HG03025 (cell line): ENCODE data around the gene TAOK2.
"Not testable (repeated sequence)": the region's sequence is repeated elsewhere in the genome, so short reads cannot be mapped to it uniquely, and the experiment has no call there.

Source experiments
- ATAC-seq: cut with Tn5 transposase; IDR thresholded peaks from one replicate; pipeline ENCODE4 v1.9.1; 2021; ENCODE audit warnings: mild to moderate bottlenecking, moderate library complexity; ENCODE audit not compliant: unreplicated experiment, low FRiP score

The TAOK2 gene

DNA sequence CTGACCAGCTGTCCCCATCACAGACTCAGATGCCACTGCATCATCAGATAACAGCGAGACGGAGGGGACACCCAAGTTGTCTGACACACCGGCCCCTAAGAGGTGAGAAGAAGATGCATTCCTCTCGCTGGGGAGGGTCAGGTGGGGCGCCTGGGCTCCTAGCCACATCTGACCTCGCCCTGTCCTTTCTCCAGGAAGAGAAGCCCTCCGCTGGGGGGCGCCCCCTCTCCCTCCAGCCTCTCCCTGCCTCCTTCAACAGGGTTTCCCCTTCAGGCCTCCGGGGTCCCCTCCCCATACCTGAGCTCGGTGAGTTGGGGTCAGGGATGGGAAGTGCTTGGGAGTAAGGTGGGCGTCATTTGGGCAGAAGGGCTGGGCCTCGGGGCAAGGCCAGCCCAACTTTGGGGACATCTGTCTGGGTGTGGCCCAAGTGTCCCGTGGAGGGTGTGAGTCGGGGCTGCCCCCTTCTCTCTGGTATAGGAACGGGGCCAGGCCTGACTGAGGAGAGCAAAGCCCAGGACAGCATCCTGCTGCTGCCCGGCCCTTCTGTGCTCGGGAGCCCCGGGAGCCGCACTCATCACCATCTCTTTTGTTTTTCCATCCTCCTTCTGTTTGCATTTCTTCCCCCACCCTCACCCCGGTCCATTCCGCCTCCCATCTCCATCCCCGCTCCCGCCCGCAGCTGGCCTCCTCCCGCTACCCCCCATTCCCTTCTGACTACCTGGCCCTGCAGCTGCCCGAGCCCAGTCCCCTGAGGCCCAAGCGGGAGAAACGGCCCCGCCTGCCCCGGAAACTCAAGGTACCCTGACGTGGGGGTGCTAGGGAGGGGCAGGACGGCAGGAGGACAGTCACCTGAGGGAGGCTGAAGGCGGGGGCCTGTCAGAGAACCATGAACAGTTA lies 27.3 kb downstream of the TAOK2 start:
- no peak for ATAC-seq

- ATAC-seq = no peak
Measured at GRCh38 chr16:30002614-30003346, 29.1 kb downstream of the TAOK2 start.

- ATAC-seq = no peak
Measured at GRCh38 chr16:30003670-30004423, 30.2 kb downstream of the TAOK2 start.

- no peak for ATAC-seq
Measured at GRCh38 chr16:30004424-30004776, 30.7 kb downstream of the TAOK2 start.

DNA sequence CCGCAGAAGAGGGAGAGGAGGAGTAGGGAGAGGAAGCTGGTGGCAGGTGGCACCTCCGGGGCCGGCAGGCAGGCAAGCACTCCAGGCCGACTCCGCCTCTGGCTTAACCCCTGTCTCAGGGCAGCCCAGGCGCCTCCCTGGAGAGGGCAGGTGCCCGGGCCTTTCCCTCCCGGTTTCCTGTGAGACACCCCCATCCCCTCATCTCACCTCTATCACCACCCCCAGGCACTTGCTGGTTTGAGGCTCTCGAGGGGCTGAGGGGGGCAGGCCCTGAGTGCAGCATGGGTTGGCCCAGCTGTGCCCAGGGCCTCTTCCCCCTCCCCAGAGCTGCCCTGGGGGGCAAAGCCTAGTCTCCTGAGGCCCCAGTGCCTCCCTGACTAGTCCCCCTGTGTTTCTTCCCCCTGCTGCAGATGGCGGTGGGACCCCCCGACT lies 31.2 kb downstream of the TAOK2 start:
- ATAC-seq = no peak

DNA sequence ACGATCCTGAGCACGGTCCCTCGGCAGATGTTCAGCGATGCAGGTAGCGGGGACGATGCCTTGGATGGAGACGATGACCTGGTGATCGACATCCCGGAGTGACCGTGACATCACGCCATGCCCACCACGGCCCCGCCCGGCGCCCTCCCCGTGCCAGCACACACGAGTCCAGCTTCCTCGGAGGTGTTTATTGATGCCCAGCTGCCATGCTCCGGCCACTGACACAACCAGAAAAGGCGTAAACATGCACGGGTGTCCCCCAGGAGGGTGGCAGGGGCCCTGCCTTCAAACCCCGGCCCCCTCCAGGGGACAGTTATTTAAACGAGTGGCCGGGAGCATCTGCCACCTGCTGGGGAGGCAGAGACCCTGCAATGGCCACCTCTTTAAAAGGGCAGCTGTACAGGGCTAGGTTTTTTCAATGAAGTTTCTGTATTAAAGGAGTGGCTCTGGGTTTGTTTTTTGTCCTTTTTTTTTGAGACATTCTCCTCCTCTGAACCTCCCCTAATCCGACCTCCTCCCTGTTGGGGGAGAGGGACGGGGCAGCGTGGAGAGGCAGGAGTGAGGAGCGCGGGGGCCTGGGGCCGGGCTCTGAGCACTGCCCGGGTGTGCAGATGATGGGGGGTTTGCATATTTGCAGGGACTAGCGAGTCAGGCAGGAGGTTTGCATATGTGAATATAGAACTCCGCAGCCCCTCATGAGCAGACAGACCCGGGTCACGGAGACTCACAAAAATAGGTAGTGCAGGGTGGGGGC lies 31.9 kb downstream of the TAOK2 start:
- ATAC-seq = no peak

- no peak for ATAC-seq
Measured at GRCh38 chr16:30006095-30006473, 32.4 kb downstream of the TAOK2 start.

DNA sequence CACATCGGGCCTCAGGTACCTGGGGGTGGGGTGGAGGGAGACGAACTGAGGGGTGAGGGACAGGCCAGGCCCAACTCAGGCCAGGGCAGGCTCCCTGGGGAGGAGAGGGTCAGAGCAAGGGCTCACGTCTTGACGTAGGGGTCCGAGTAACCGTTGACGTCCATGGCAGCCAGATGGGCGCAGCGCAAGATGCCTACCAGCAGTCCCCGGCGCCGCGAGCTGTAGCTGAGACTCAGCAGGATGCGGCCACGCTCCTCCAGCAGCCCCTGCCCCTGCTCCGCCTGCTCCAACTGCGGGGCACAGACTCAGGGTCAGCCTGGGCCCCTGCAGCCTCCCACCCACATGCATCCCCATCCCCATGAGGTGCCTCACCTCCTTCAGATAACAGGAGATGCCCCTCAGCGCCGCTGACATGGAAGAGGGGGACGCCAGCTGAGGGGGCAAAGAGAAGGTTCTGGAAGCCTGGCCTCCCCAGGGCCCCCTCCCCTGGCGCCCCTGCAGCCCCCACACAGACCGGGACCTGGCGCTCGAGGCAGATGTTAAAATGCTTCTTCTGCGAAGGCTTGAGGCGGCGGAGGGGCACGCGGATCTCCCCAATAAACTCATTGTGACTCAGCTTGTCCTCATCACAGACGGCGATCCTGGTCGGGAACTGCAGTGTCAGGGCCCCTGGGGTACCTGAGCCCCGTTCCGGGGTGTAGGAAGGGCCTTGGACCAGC lies 33.1 kb downstream of the TAOK2 start:
- no peak for ATAC-seq

DNA sequence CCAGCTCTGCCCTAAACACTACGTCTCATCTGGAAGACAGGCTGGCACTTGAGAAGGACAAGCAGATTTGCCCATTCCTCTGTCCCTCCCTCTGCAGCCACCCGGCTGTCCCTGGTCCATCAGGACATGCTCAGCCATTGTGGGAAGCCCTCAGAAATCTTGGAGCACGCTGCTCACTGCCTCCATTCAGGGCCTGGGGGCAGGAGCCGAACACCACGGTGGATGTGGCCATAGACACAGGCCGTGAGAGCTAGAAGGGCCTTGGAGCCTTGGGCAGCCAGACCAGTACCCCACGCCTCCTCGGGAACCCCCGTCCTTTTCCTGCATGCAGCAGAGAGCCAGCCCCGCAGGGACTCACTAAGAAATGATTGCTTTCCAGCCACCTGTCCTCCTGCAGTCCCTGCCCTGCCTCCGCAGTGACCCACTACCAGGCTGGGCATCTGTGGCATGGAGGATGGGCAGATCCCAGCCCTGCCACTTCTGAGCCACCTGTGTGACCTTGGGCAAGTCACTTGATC lies 33.8 kb downstream of the TAOK2 start:
- no peak for ATAC-seq

DNA sequence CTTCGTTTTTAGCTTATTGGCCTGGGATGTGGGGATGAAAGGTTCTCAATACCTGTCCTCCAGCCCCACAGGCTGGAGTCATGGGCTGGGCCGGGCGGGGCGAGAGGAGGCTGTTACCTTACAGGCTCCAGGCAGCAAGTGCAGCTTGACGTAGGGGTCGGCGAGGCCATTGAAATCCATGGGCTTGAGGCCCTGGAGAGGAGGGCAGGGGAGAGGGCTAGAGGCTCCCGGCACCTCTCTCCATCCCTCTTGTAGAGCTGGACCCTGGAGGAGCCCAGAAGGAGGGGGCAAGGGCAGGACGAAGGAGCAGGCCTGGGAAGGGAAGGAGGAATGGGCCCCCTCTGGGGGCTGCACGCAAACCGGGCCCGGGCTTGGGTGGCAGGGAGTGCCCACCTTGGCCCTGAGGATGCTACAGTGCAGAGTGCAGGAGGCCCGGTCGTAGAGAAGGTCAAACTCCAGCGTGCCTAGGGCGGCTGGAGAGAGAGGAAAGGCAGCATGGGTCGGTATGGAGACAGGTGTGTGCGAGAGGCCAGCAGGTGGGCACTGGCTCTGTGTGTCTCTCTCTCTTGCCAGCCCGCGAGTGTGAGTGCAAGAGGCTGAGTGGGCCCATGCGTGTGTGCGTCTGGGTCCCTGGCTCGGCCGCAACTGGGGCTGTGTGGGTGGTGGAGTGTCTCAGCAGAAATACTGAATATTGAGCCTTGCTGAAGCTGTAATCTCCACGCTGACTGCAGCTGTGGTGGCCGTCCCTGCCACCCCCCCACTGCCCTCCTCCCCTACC lies 35.6 kb downstream of the TAOK2 start:
- ATAC-seq = no peak

DNA sequence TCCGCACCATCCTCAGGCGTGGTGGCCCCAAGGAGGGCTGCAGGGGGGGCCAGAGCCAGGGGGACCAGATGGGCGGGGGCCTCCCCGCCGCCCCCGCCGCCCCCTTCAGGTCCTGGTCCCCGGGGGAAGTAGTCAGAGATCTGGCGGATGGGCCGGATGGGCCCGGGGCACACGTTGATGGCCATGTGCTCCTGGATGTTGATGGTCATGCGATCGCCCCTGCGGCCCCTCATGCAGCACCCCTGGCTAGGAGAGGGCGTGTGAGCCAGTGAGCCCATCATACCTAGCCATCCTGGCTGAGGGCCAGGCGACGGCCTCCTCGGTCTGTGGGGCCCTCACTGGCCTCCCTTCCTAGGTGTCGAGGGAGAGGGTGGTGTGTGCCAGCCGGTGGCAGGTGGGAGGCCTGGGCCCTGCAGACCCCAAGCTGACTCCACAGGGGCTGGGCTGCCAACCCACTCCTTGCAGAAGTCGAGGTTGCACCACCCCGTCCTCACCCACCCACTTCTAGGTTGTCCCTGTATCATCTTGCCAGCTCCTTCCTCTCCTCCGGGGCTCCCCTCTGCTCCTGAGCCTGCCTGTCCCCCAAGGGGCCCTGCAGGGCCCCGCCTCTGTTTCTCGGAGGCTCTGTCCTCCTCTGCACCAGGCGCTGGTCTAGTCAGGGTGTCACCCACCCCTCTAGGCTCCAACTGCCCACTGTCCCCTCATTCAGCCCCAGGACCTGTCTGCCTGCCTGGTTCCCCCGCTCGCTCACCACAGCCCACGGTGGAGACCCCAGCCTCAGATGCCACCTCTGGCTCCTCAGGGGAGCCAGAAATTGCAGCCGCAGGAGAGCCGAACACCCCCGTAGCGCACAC lies 36.5 kb downstream of the TAOK2 start:
- ATAC-seq = no peak

DNA sequence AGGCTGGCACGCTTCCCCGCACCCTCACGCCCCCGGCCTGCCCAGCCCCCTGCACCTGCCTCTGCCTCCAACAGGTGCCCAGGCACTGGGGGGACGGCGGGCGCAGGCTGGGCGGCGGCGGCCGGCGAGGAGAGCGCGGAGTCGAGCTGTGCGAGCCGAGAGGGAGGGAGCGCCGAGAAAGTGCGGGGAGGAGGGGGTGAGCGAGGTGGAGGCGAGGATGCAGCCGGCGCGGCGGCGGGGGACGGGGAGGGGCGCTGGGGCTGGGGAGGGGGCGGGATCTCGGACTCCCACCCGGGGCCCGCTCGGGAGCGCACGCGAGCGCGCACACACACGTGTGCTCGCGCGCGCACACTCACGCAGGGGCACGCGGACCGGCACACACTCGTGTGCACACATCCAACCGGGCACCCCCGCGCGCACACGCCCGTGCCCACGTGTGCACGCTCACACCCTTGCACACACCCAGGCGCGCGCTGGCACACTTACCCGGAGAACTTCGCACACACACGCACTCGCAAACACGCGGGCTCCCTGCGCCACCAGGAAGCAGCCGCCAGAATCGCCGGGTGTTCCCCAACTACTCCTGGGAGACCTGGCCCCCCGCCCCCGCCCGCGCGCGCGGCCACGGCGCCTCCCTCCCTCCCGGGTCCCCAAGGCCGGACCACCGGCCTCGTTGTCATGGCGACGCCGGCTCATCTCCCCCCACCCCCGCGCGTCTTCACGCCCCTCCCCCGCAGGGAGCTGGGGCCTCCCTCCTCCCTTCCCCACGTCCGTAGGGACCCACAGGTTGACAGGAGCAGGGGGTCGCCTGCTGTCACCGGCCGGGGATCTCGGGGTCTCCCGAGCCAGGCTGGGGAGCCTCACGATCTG lies 37.4 kb downstream of the TAOK2 start, which contains the start of gene DOC2A:
DOC2A (minus strand) TSS at position 184 of the 870 bp plus-strand sequence. CDS start 805 bp downstream, outside the sequence.
- no peak for ATAC-seq

DNA sequence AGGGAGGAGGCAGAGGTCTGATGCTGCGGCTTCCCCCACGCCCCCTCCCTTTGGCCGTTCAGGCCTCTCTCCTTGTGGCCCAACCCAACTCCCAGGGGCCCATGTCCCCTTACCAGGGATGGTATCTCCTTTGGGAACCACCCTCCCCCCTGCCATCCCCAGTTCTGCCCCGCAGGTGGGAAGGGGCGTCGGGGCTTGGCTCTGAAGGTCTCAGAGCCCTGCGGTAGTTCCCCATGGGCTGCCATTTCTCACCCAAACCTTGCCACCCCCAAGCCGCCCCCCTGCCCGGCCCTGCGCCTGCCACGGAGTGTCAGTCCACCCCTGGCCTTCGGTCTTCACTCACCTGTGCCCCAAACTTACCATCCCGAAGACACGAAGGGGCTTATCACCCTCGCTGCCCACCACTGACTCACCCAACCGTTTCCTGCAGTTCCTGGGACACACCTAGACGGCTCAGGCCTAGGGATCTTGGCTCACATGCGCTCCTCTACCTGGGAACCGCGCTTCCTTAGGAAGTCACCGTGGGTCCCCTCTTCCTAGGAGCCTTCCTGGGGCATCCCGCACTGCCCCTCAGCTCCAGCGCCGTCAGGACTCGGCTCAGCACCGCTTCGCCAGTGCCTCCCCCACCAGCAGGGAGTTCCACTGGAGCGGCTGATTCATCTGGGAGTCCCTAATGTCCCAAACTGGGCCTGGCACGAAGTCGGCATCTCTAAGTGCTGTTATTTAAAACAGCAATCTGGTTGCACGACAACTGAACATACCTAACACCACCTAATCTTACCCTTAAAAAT lies 38.2 kb downstream of the TAOK2 start:
- ATAC-seq = no peak

DNA sequence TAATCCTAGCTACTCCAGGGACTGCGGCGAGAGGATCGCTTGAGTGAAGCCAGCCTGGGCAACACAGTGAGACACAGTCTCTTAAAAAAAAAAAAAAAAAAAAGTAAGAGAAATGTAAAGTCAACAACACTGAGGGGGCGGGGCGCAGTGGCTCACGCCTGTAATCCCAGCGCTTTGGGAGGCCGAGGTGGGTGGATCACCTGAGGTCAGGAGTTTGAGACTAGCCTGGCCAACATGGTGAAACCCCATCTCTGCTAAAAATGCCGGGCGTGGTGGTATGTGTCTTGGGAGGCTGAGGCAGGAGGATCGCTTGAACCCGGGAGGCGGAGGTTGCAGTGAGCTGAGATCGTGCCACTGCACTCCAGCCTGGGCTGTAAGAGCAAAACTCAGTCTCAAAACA lies 38.9 kb downstream of the TAOK2 start:
- ATAC-seq = not testable (repeated sequence)

DNA sequence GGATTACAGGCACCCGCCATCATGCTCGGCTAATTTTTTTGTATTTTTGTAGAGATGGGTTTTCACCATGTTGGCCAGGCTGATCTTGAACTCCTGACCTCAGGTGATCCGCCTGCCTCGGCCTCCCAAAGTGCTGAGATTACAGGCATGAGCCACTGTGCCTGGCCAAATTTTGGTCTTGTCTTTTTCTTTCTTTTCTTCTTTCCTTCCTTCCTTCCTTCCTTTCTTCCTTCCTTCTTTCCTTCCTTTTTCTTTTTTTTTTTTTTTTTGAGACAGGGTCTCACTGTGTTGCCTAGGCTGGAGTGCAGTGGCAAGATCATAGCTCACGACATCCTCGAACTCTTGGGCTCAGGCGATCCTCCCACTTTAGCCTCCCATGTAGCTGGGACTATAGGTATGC lies 41.8 kb downstream of the TAOK2 start:
- not testable (repeated sequence) for ATAC-seq
